ENCODE measurements around the gene CPLANE1.
A peak's percentile ranks its signal among the peaks of the same experiment; 100 is the strongest.
"Not testable (repeated sequence)": the region's sequence is repeated elsewhere in the genome, so short reads cannot be mapped to it uniquely, and the experiment has no call there.

CPLANE1 gene

DNA sequence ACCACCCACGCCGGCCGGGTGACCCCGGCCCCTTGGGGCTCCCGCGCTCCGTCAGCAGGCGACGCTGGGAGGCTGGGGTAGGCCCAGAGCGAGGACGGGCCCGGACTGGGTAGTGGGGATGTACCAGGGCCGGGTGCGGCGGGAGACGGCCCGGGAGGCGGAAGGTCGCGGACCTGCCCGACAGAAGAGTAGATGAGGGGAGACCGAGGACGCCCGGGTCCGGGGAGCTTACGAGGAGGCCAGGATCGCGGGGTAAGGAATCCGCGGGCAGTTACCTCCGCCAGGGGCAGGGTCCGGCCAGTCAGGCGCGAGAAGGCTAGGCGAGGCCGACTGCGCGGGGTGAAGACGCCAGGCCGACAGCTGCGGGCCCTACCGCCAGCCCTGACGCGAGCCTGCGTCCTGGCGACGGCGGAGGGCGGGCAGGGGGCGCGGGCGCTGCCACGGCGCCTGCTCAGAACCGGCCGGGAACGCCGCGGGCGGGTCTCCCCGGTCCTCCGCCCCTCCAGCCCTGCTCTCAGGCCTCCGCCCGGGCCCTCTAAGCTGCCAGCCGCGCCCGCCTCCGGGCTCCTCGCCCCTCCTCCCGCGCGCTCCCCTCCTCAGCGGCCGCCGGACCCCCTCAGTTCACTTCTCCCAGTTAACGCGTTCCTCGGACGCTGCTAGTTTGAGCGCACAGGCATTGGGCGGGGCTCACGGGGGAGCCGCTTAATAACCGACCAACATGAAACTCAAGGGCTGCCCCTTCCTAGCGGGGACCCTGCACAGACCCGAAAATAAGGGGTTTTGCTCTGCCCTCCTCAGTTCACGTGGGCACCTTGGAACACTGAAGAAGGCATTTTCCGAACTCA, at the start of gene CPLANE1:
TSS of gene CPLANE1 (minus strand) at position 407 of the 845 bp plus-strand sequence. CDS start 1,678 bp downstream, outside the sequence.
- DNase-seq (ENCODE audit: low spot score), result peak; percentile 89
- TF ChIP-seq, protein P1, sequence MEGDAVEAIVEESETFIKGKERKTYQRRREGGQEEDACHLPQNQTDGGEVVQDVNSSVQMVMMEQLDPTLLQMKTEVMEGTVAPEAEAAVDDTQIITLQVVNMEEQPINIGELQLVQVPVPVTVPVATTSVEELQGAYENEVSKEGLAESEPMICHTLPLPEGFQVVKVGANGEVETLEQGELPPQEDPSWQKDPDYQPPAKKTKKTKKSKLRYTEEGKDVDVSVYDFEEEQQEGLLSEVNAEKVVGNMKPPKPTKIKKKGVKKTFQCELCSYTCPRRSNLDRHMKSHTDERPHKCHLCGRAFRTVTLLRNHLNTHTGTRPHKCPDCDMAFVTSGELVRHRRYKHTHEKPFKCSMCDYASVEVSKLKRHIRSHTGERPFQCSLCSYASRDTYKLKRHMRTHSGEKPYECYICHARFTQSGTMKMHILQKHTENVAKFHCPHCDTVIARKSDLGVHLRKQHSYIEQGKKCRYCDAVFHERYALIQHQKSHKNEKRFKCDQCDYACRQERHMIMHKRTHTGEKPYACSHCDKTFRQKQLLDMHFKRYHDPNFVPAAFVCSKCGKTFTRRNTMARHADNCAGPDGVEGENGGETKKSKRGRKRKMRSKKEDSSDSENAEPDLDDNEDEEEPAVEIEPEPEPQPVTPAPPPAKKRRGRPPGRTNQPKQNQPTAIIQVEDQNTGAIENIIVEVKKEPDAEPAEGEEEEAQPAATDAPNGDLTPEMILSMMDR (IDR thresholded peaks at IDR 0.05; ENCODE audit: extremely low read depth, insufficient read depth, missing control alignments), result no peak
- in situ Hi-C loops (cut with MboI; ENCODE audit: low pct_unique_long_range_greater_than_20kb, low sequenced_read_pairs, unreplicated experiment), result no loop called here

DNA sequence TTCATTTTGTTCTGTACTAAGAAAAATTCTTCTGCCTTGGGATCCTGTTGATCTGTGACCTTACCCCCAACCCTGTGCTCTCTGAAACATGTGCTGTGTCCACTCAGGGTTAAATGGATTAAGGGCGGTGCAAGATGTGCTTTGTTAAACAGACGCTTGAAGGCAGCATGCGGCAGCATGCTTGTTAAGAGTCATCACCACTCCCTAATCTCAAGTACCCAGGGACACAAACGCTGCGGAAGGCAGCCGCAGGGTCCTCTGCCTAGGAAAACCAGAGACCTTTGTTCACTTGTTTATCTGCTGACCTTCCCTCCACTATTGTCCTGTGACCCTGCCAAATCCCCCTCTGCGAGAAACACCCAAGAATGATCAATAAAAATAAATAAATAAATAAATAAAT, 47.1 kb upstream of the CPLANE1 start:
- DNase-seq (ENCODE audit: low spot score); in situ Hi-C loops (cut with MboI; ENCODE audit: low pct_unique_long_range_greater_than_20kb, low sequenced_read_pairs, unreplicated experiment): not testable (repeated sequence)

DNA sequence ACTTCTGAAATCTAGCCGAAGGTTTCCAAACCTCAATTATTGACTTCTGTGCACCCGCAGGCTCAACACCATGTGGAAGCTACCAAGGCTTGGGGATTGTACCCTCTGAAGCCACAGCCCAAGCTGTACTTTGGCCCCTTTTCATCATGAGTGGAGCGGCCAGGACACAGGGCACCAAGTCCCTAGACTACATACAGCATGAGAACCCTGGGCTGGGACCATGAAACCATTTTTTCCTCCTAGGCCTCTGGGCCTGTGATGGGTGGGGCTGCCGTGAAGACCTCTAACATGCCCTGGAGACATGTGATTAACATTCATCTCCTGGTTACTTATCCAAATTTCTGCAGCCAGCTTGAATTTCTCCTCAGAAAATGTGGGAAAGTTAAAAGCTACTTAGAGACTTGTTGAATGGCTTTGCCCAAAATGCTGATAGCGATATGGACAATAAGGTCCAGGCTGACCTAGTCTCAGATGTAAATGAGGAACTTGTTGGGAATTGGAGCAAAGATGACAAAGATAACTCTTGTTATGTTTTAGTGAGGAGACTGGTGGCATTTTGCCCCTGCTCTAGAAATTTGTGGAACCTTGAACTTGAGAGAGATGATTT, 34.1 kb upstream of the CPLANE1 start:
- in situ Hi-C loops (cut with MboI; ENCODE audit: low pct_unique_long_range_greater_than_20kb, low sequenced_read_pairs, unreplicated experiment), result no loop called here
- DNase-seq (ENCODE audit: low spot score), result no peak
- TF ChIP-seq, protein P1 (IDR thresholded peaks at IDR 0.05; ENCODE audit: extremely low read depth, insufficient read depth, missing control alignments), result no peak

DNA sequence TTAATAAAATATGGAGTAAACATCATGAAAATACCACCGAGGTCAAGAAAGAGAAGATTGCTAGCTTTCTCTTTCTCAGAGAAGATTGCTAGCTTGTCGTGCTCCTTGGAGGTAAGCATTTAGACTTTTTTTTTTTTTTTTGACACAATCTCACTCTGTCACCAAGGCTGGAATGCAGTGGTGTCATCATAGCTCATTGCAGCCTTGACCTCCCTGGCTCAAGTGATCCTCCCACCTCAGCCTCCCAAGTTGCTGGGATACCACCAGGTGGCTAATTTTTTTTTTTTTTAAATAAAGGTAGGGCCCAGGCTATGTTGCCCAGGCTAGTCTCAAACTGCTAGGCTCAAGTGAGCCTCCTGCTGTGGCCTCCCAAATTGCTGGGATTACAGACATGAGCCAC, 26.3 kb upstream of the CPLANE1 start:
- in situ Hi-C loops (cut with MboI; ENCODE audit: low pct_unique_long_range_greater_than_20kb, low sequenced_read_pairs, unreplicated experiment), result no loop called here
- DNase-seq (ENCODE audit: low spot score), result no peak
- TF ChIP-seq, protein P1 (IDR thresholded peaks at IDR 0.05; ENCODE audit: extremely low read depth, insufficient read depth, missing control alignments), result no peak

DNA sequence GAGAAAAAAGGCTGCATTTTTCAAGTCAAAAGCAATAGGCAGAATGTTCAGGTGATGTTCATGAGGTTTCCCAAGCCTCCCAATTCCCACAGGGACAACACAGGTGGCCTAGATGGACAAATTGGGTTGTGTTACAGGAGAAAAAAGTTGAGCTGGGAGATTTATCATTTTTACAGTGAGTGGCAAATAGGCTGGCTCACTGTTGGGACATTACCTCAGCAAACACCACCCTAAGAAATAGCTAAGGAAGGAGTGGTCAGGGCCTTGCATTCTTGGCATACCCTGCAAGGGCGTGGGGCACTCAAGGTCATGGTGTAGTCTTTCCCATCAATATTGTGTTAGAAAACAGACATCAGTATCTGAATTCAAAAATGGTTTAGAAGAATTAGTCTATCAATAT, 23.3 kb upstream of the CPLANE1 start:
- in situ Hi-C loops (cut with MboI; ENCODE audit: low pct_unique_long_range_greater_than_20kb, low sequenced_read_pairs, unreplicated experiment), result no loop called here
- DNase-seq (ENCODE audit: low spot score), result no peak
- TF ChIP-seq, protein P1 (IDR thresholded peaks at IDR 0.05; ENCODE audit: extremely low read depth, insufficient read depth, missing control alignments), result no peak

DNA sequence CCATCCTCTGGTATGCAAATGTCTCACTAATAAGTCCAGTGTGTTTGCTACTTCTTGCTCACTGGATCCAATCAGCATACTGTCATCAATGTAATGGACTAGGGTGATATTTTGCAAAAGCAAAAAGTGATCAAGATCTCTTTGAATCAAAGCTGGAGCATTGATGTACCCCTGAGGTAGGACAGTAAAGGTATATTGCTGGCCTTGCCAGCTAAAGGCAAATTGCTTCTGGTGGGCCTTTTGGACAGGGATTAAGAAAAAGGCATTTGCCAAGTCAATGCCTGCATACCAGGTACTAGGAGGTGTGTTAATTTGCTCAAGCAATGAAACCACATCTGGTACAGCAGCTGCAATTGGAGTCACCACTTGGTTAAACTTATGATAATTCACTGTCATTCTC, 18.9 kb upstream of the CPLANE1 start:
- in situ Hi-C loops (cut with MboI; ENCODE audit: low pct_unique_long_range_greater_than_20kb, low sequenced_read_pairs, unreplicated experiment); DNase-seq (ENCODE audit: low spot score): not testable (repeated sequence)

DNA sequence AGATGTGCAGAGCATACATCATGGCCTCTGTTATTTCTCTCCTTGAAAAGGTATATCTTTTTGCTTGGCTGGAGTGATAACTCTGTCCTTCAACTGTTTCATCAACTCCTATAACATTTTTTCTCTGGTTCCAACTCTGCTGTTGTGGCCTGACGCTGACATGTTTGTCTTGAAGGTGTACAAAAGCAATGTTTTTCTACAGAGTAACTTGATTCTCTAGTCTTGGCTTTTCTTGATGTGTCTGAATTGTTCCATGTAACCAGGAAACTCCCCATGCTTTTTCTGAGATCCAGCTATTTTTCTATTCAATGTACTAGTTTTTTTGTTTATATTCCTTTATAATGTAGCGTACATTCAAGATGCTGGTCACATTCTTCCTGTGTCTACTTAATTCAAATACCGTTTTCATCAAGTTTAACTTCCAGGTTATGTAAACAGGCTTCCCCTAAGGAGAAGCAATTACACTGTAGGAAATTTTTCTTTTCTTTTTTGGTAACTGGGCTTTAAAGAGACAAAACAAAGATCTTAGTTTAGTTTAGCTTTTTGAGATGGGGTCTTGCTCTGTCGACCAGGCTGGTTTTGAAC, 6.7 kb upstream of the CPLANE1 start:
- TF ChIP-seq, protein P1 (IDR thresholded peaks at IDR 0.05; ENCODE audit: extremely low read depth, insufficient read depth, missing control alignments), result no peak
- no peak for DNase-seq (ENCODE audit: low spot score)
- in situ Hi-C loops (cut with MboI; ENCODE audit: low pct_unique_long_range_greater_than_20kb, low sequenced_read_pairs, unreplicated experiment), result no loop called here
